HG03135 (cell line): ENCODE data around the gene ACSS3.
"Not testable (repeated sequence)": the region's sequence is repeated elsewhere in the genome, so short reads cannot be mapped to it uniquely, and the experiment has no call there.

Experiments
- ATAC-seq: cut with Tn5 transposase; IDR thresholded peaks from one replicate; pipeline ENCODE4 v1.9.1; 2021; ENCODE audit warnings: mild to moderate bottlenecking, moderate library complexity; ENCODE audit not compliant: unreplicated experiment

Gene ACSS3, protein sequence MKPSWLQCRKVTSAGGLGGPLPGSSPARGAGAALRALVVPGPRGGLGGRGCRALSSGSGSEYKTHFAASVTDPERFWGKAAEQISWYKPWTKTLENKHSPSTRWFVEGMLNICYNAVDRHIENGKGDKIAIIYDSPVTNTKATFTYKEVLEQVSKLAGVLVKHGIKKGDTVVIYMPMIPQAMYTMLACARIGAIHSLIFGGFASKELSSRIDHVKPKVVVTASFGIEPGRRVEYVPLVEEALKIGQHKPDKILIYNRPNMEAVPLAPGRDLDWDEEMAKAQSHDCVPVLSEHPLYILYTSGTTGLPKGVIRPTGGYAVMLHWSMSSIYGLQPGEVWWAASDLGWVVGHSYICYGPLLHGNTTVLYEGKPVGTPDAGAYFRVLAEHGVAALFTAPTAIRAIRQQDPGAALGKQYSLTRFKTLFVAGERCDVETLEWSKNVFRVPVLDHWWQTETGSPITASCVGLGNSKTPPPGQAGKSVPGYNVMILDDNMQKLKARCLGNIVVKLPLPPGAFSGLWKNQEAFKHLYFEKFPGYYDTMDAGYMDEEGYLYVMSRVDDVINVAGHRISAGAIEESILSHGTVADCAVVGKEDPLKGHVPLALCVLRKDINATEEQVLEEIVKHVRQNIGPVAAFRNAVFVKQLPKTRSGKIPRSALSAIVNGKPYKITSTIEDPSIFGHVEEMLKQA

DNA sequence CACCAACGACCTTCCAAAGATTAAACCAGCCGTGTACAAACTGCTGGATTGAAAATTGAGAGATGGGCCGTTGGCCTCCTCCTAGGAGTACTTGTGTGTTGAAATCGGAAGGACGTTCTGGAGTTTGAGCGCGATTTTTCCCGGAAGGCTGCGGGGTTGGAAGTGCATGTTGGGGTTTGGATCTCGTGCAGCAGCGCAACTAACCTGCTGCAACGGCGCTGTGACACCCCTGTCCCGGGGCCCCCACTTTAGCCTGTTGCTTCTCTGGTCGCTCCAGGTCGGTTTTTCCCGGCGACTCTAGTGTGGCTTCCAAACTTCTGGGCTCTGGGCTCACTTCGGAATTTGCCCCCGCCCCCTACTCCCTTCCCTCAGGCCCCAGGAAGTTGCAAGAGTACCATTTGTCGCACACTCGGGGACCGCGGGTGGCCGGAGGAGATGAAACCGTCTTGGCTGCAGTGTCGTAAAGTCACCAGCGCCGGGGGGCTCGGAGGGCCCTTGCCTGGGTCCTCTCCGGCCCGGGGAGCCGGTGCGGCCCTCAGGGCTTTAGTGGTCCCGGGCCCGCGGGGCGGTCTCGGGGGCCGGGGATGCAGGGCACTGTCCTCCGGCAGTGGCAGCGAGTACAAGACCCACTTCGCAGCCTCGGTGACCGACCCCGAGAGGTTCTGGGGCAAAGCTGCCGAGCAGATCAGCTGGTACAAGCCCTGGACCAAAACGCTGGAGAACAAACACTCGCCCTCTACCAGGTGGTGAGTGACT lies at the start of gene ACSS3:
TSS of gene ACSS3 (plus strand) at position 394 of the 756 bp plus-strand sequence. CDS start at position 436, 42 bp downstream.
- ATAC-seq = no peak

DNA sequence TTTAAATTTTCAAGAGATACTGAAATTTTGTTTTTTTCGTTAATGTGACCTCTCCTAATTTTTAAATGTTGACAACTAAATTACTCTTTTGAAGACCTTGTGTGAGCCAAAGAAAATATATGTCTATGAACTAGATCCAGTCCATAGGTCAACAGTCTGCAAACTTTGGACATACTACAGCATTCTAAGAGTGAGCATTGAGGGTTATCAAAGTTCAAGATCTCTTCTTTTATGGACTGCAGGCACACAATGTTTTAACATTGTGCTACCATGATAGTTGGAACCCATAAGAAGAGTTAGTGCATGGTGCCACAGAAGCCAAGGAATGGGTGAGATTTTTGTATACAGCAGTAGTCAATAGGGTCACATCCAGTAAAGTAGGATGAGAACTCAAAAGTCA lies 43.0 kb upstream of the ACSS3 start:
- no peak for ATAC-seq

DNA sequence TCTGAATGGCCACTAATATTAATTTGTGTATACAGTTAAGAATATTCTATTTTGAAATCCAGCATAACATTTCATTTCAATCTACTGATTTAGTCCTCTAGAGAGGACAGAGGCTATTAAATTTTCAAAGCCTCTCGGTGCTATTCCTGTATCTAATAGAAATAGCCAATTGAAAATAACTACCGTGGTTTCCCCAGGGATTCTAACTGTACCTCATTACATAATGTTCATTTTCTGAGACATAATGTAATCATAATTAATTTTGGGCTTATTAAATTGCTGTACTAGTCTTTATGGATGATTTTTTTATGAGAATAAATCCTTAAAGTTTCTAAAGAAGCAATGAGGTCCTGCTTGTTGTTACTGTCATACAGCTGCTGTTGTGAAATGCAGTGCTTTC lies 38.6 kb upstream of the ACSS3 start:
- ATAC-seq = no peak

DNA sequence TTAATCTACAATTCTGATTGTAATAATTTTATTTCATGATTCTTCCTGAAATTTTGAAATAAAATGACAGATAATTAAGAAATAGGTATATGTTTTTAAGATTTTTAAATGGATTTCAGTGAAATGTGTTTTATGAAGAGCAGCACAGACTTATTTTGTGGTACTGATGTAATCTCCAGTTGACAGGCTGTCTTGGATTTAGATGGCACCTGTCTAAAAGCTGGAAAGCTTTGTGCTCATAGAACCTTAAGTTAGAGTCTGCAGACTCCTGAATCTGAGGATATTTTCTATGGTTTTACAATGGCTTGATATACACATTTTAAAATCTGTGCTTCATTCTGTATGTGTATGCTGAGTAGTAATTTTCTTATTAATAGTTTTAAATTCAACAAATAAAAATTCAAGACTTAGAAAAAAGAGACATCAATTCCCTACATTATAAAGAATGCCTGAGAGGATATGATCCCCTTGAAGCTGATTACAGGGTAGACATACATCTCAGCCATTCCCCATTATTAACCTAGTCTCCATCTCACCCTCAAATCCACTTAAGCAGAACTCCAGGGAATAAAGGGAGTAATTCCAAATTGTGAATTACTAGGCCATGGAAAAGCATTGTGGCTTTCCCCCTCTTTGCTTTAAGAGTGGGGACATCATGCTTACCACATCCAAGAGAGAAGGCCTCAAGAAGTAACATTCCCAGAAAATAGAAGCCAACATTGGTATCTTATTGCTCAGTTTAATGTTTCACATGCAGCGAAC lies 33.7 kb upstream of the ACSS3 start:
- no peak for ATAC-seq

DNA sequence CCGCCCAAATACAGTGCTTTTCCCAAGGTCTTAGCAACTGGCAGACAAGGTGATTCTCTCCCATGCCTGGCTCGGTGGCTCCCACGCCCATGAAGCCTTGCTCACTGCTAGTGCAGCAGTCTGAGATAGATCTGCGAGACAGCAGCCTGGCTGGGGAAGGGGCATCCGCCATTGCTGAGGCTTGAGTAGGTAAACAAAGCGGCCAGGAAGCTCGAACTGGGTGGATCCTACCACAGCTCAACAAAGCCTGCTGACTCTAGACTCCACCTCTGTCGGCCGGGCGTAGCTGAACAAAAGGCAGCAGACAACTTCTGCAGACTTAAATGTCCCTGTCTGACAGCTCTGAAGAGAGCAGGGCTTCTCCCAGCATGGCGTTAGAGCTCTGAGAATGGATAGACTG lies 12.9 kb upstream of the ACSS3 start:
- not testable (repeated sequence) for ATAC-seq

DNA sequence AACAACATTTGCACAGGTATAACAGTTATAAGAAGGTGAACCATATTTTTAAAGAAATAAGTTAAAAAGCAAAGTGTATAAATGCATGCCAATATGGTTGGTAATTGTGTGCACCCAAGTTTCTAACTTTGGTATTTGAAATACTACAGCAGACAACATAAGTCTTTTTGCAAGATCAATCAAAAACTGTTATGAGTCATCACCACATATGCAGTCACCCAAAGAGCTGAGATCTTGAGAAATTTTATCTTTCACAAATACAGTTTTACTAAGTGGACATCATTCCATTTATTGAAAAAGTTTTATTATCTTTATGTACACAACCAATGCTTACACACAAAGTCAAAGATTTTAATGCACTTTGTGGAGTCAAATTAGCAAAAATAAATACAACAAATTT lies 7.0 kb upstream of the ACSS3 start:
- no peak for ATAC-seq

- no peak for ATAC-seq
Observed at GRCh38 chr12:81075539-81075938, 2.3 kb upstream of the ACSS3 start.

- ATAC-seq = no peak
Observed at GRCh38 chr12:81077329-81077685, 572 bp upstream of the ACSS3 start.

GRCh38 chr12:81078469-81079196 lies 754 bp downstream of the ACSS3 start:
- ATAC-seq = no peak

DNA sequence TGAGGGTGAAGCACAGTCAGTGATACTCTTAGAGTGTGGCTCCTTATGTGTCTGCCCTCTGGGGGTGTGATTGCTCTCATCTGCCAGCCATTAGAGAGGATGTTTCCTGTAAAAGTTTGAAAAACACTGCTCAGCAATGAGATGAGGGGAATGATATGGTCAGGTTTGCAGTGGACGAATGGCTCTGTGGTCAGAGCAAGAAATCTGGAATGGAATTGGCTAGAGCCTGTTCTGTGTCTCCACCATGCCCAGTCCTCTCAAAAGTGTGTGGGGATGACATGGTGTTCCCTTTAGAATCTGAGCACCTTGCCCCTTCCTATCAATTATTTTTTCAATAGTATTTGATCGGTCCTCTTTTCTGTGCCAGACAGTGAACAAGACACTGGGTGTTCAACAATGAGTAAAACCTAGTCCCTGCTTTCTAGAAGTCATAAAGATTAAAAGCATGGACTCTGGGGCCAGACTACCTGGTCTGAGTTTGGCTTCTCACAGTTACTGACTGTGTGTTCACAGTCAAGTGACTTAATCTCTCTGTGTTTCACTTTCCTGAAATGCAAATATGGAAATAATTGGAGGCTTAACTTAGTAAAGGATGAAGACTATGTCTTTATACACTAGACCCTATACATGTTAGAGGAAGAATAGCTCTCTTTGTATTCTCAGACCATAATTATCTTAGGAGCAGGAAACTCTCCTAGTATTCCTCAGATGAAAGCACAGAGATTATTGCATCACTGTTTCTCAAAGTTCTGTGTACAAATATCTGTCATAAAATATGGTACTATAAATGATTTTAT lies 1.6 kb downstream of the ACSS3 start:
- no peak for ATAC-seq

DNA sequence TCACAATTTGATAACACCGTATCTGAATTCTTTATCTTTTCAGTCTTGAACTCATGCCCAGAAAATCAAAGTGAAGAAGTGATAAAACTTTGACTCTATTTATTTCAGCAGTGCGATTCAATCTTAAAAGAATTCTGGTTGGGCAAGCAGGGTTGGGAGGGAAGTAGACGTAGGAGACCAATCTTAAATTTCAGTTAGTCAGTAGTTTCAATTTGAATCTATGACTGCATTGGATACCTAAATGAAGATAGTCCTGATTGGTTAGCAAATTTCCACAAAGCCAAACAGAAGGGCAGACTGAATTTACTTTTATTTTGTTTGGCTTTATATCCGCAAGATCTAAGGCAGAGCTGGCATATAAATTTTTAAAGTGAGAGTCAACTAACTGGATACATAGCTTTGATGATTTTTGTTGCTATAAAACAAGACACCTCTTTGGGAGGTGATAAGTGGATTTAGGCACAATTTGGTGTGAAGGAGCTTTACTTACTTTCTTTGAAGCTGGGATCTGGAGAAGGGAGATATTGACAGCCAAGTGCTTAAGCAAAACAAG lies 2.6 kb downstream of the ACSS3 start:
- ATAC-seq = no peak

DNA sequence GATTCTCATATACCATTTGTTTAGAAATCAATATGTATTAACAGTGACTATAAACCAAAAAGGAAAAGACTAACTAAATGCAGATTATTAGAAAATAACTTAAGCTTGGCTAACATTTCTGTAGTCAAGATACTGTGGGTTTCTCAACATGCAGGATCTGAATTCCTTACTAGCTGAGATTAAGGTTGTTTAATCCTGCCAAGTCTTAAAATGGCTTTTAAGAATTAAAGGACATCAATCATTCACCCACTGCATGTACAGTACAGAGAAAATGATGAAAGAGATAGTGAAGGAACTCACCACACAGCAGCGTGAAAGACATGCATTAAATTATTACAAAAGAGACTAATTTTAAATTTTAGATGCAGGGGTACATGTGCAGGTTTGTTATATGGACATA lies 3.8 kb downstream of the ACSS3 start:
- ATAC-seq = no peak

GRCh38 chr12:81083018-81083417 lies 5.1 kb downstream of the ACSS3 start:
- no peak for ATAC-seq

DNA sequence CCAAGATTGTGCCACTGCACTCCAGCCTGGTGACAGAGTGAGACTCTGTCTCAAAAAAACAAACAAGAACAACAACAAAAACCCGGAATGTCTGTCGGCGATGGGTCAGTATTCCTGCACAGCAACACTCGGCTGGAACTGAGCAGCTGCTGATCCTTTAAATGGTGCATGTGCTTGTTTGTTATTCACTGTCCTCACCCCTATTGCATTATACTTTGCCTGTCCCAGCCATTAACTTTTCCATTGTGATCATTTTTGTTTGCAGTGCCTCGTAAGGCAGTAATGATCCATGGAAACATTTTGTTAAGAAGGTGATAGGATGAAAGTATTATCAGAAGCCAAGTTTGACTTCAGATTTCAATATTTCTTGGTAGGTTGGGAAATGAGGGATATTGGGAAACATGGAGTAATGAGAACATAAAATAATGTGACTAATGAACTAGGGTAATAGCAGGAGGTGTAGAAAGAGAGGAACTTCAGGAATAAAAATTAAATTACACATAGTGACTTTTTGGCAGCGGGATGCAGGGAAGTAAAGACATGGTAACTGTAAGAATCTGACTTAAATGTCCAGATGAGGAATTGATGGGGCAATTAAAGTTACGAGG lies 6.1 kb downstream of the ACSS3 start:
- no peak for ATAC-seq

DNA sequence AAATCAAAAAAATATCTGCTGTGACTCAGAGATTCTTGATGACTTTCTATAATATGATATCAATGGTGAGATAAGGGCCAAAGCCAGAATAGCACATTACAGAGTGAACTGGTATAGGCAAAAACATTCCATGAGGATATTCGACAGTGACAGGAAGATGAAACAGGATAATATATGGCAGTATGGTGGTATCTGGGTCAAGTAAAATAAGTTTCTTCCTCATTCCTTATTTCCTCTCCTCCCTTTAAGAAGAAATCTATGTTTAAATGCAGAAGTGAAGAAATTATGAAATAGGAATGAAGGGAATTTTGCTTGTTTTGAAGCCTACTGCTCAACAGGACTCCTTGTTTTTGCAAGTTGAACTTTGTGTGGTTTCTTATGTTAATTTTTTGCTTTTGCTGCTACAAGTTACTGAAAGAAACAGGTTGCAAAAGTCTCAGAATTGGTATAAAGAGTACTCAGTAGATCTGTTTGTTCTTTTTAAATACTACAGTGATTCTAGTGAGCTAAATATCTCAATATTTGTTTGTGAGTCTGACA lies 7.0 kb downstream of the ACSS3 start:
- ATAC-seq = no peak

DNA sequence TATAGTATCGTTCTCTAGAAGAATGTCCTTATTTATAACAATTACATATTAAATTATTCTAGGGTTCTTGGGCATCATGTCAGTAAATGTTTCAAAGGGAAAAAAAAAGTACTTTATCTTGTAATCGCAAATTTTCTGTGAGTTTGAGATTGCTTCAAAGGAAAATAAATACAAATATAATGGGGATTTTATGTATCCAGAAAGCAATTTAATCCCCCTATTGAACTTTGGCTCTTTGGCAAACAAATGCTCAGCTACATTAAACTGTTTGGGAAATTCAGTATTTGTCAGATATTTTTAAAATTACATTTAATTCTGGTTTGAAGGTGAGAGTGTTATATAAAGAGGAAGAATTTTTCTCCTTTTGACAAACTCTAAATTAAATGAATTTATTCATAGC lies 8.0 kb downstream of the ACSS3 start:
- no peak for ATAC-seq

GRCh38 chr12:81086342-81086741 lies 8.5 kb downstream of the ACSS3 start:
- no peak for ATAC-seq

DNA sequence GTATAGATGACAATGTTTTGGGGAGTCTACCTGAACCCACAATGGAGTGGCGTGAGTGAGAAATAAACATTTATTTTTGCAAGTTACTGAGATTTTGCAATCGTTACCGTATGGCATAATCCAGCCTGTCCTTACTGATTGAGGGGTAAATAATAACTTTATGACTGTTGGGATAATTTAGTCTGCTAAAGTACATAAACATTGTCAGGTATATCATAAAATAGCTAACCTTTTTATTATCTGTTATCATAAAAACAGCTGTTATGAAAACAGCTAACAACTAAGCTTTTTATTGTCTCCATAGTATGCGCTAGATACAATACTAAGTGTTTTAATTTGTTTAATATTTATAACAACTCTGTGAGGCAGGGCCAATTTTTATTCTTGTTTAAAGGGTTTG lies 10.3 kb downstream of the ACSS3 start:
- no peak for ATAC-seq

- ATAC-seq = no peak
Observed at GRCh38 chr12:81089412-81089811, 11.5 kb downstream of the ACSS3 start.
